A172 (cell line): ENCODE measurements around the gene GUCA2B. TPM values are rescaled to one million over a fixed set of nuclear protein-coding genes. Genes with fewer than 3 reads are reported as not detected.

Experiments used
- DNase-seq: peaks from one replicate; pipeline ENCODE4 v3.0.0-alpha.2; 2015; ENCODE audit warnings: low spot score
- total RNA-seq: library from RNA; depleted of rRNA; stranded (reverse); fragments of >200 nt; shearing (Covaris generic); gene quantifications from 2 replicates; pipeline ENCODE4 v1.2.3, GENCODE V29; 2014; rRNA removed

GUCA2B gene
- total RNA-seq, 1 experiment from 2014 or later: not detected

GRCh38 chr1:42184616-42185015 lies 31.4 kb downstream of the GUCA2B start:
- DNase-seq: no peak

GRCh38 chr1:42186152-42186551 lies 32.9 kb downstream of the GUCA2B start:
- DNase-seq: no peak

DNA sequence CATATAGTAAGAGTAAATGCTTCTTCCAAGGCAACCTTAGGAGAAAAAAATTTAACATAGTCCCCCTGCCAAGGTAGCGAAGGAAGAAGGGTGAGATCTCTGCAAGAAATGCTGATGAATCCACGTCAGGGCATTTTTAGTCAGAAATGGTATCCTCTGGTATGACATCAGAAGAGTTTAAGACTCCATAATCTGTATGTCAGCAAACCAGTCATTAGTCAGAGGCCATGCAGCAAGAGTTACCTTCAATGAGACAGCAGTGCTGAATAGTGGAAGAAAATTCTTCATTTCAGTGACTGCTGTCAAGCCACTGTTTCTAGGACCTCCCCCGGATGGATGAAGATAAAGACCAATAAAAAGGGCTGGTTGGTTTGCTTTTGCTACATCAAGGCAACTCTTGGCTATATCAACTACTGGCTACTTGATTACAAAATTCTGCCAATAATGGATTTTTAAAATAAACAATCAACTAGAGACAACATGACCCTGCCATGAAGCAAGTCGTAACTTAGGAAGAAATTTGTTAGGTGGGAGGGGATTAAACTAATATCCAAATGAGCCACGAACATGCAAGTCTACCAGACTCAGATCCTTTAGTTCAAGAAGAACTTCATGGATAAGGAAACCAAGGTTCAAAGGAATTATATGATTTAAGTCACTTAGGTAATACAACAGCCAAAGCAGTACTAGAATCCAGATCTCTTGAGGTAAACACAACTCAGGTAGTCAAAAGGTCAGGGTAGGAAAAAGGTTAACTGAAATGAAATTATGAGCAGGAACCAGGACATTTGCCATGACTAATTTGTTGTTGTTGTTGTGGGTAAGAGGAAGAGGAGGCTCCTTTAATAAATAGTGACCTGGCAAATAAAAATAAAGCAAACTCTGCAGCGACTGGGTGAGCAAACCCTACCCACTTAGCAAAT lies 37.0 kb downstream of the GUCA2B start:
- DNase-seq: no peak

- no peak for DNase-seq
Measured at GRCh38 chr1:42191319-42191718, 38.1 kb downstream of the GUCA2B start.

GRCh38 chr1:42192106-42192505 lies 38.9 kb downstream of the GUCA2B start:
- DNase-seq: no peak

DNA sequence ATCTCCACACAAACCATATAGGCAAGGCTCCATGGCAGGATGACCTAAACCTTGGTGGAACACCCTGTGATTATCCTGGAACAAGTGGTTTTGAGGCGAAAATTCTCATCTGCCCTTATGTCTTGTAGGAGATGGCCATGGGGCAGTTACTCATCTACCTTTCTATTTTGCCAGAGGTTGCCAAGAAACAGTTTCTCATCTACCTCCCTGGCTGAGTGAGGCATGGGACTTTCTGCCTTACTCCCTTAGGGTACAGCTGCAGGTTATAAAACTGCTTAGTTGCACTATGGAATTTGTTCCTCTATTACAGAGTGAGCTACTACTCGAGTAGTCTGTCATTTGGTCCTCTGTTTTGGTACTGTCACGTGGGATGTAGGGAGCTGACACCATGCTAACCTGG lies 42.6 kb downstream of the GUCA2B start:
- DNase-seq: no peak

DNA sequence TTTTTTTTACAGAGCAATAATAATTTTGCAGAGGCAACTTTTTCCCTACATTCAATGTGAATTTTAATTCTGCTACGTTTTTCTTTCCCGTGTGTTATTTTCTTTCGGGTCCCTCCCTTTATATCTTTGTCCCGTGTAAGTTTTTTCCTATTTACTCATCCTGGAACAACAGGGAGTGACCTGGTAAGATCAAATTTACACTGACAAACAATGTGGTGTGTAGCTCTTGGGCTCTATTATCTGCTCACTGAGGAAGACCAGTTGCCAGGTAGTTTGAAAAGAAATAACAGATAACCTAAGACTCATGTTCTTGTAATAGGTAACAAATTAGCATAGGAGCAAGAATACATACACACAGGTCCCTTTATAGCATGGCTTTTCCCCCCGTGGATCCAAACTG lies 45.0 kb downstream of the GUCA2B start:
- DNase-seq: no peak

DNA sequence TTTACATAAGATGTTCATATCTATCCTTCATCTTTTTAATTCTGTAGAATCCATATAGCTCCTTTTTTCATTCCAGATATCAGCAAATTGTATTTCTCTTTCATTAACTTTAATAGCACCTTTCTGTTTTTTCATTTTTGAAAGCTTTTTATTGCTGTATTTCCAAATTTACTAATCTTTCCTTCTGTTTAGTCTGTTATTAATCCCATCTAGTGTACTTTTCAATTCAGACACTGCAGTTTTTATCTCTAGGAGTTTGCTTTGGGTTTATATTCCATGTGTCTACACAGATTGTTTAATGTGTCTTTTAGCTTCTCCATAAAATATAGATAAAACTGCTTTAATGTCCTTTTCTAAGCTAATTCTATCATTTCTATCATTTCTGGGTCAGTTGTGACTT lies 48.8 kb downstream of the GUCA2B start:
- no peak for DNase-seq

Other genes starting within 250 kb of the GUCA2B start
- 5.1 and 7.9 TPM in 2 replicates for gene HIVEP3, start 234.5 kb upstream of the GUCA2B start, total RNA-seq
- not detected in 2 replicates for gene GUCA2A, start 11.3 kb downstream of the GUCA2B start, total RNA-seq
- 20.4 and 27.3 TPM in 2 replicates for gene FOXJ3, start 181.8 kb downstream of the GUCA2B start, total RNA-seq
- gene RIMKLA, start 227.4 kb downstream of the GUCA2B start, total RNA-seq: 0.62 TPM in 1 of 2 replicates, not detected in the other